ENCODE results near the gene KCNQ2.

The KCNQ2 gene

DNA sequence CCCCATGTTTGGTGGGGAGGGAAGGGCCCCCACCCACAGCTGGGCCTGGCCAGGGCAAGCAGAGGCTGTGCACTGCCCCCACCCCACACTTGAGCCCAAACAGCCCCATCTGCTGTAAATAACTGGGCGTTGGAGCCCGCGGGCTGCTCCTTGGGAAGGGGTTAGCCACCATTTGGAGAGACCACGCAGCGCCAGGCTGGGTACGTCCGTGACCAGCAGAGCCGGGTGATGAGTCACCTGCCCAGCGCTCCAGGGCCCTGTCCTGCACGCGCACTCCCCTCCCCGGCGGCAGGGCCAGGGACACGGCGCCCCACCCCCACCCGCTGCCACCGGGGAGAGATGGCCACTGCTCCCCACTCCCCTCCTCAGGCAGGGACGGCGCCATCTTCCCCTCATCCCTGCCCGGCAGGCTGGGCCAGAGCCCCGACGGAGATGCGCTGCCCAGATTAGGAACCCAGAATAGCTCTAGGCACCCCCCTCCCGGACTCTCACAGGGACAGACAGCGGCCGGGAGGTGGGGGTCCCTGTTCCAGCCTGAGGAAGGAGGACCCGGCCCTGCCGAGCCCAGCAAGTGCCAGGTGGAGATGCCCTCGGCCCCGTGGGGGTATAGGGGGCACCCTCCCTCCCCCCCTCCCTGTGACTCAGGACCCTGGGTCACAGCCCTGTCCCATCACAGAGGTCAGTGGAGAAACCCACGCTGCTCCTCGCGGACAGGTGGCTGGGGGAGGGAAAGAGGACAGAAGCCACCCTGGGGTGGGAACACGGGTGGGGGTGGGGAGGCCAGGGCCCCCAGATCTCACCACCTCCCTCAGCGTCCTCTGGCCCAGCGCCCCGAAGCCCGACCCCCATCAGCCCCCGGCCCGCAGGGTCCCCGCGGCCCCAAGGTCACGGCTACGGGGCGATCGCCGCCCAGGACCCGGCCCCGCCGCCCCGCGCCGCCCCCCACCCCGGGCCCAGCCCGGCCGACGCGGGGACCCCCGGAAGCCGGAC lies 25.8 kb upstream of the KCNQ2 start:
- no peak for TF ChIP-seq CTCF (conservative IDR thresholded peaks at IDR 0.05; ENCODE audit: control insufficient read depth, insufficient read depth, low read depth, low read length)
- no peak overlapping the region for H3K4me3 ChIP-seq (ENCODE audit: control insufficient read depth, low read depth, low read length)
- DNase-seq (ENCODE audit: low read depth) = peak; percentile 23

GRCh38 chr20:63497138-63497945 lies 24.9 kb upstream of the KCNQ2 start:
- H3K4me3 ChIP-seq (ENCODE audit: control insufficient read depth, low read depth, low read length) = no peak overlapping the region
- no peak for DNase-seq (ENCODE audit: low read depth)
- TF ChIP-seq CTCF (conservative IDR thresholded peaks at IDR 0.05; ENCODE audit: control insufficient read depth, insufficient read depth, low read depth, low read length) = no peak

DNA sequence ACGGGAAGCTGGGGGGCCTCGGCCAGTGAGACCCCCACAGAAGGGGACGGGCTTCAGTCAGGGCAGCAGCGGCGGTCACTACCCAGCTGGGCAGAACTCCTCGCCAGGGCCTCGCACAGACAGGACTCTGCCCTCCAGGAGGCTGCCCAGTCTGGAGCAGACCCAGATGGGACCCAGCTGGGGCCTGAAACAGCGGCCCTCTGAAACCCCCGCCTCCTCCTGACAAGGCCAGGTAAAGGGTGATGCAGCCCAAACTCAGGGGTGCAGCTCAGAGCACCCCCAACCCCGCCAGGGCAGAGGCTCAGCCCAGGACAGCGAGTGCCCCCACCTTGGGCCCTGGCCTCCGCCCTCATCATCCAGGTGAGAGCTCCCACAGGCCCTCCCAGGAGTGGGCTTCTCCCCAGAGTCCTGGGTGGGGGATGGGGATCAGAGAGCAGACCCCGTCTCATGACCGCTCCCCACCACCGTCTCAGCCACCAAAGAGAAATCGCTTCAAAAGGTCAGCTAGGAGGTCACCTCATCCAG lies 24.2 kb upstream of the KCNQ2 start:
- no peak overlapping the region for H3K4me3 ChIP-seq (ENCODE audit: control insufficient read depth, low read depth, low read length)
- no peak for DNase-seq (ENCODE audit: low read depth)
- TF ChIP-seq CTCF (conservative IDR thresholded peaks at IDR 0.05; ENCODE audit: control insufficient read depth, insufficient read depth, low read depth, low read length) = no peak

DNA sequence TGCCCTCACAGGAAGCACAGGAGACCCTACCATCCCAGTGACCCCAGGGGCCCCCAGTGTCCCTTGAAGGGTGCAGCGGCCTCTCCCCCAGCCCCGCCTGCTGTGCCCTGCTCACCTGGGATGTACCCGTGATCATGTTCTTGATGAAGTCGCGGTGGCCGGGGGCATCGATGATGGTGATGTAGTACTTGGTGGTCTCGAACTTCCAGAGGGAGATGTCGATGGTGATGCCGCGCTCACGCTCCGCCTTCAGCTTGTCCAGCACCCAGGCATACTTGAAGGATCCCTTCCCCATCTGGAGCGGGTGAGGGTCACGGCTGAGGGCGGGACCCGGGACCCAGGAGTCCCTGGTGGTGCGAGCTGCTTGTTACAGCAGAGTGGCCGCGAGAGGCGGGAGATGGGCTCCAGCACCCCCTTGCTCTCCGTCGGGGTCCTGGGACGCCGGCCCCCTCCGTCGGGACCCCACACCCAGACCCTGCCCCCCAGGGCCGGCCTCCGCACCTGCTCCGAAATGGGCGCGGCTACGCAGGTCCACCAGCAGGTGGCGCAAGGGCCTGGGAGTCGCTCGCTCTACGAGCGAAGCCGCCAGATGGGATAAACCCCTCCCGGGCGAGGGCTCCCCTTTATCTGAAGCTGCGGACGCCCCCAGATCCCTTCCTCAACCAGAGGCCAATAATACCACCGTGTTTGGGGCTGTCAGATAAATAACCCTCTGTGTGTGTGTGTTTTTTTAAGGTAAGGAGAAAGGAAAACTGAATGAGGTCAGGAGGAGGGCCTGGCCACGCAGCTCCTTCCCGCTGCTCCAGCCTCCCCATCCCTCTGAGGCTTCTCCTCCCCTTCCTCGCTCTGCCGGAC lies 23.5 kb upstream of the KCNQ2 start:
- TF ChIP-seq CTCF (conservative IDR thresholded peaks at IDR 0.05; ENCODE audit: control insufficient read depth, insufficient read depth, low read depth, low read length) = peak; percentile 73
- H3K4me3 ChIP-seq (ENCODE audit: control insufficient read depth, low read depth, low read length) = no peak overlapping the region
- peak; percentile 24 for DNase-seq (ENCODE audit: low read depth)

DNA sequence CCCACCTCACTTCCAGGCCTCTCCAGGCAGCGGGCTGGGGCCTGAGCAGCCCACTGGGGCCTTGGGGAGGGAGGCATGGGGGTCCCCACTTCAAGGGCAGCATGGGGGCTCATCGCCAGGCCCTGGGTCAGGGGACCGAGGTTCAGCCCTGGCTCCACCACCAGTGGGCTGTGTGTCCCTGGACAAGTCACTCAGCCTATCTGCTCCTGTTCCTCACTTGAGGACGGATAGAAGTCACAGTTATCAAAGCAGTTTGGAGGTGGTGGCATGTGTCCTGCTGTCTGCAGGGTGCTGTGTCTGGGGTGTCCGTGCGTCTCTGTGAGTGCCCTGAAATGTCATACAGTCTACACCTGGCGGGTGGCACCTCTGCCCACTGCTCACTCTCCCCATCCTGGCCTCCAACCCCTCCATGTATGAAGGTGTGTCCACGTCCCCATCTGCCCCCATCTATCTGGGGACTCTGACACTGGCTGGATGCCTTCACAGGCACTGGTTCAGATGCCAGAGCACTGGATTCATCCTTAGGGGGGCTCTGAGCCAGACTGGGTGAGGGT lies 22.8 kb upstream of the KCNQ2 start:
- no peak for TF ChIP-seq CTCF (conservative IDR thresholded peaks at IDR 0.05; ENCODE audit: control insufficient read depth, insufficient read depth, low read depth, low read length)
- no peak overlapping the region for H3K4me3 ChIP-seq (ENCODE audit: control insufficient read depth, low read depth, low read length)
- DNase-seq (ENCODE audit: low read depth) = no peak

Data from fibroblast of mammary gland (primary cell).